Measurements from ENCODE around the gene FBXW4.

- no peak for TF ChIP-seq CTCF (IDR thresholded peaks at IDR 0.05)
- no peak for TF ChIP-seq POLR2A (IDR thresholded peaks at IDR 0.05)
Observed at GRCh38 chr10:101649525-101650085, 45.4 kb downstream of the FBXW4 start.
